ENCODE data around the gene UGT1A10.
A peak's percentile ranks its signal among the peaks of the same experiment; 100 is the strongest.

Gene UGT1A10

DNA sequence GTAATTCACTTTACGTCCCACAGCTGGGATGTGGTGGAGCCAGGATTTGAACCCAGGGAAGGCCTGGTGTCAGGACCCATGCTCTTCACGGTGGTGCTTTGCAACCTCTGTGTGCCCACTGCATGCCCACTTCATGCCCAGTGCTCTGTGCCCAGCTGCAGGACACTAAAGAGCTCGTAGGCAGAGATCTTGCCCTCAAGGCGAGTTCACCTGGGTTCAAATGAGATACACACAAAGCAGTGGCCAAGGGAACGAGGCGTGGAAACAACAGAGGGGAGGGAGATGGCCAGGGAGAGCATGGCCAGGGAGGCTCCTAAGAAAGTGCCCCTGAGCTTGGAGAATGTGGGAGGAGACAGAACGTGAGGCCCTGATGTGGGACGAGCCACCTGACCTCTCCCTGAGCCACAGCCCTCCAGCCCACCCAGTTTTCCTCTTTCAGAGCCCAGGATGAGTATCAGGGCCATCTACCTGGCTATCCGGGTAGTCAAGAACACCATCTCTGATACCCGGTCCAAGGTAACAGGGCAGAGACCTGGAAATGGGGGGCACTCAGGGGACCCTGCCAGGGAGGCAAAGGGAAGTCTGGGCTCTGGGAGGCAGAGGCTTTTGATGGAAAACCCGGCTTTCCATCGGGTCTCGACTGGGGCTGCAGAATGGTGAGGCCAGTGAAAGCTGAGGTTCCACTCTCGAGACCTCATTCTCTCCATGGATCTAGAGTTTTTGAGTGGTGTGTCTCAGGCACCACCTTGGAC is 162.3 kb downstream of the UGT1A10 start:
- no peak overlapping the region for H3K4me3 ChIP-seq (ENCODE audit: low read depth, low read length)
- TF ChIP-seq, protein P1, sequence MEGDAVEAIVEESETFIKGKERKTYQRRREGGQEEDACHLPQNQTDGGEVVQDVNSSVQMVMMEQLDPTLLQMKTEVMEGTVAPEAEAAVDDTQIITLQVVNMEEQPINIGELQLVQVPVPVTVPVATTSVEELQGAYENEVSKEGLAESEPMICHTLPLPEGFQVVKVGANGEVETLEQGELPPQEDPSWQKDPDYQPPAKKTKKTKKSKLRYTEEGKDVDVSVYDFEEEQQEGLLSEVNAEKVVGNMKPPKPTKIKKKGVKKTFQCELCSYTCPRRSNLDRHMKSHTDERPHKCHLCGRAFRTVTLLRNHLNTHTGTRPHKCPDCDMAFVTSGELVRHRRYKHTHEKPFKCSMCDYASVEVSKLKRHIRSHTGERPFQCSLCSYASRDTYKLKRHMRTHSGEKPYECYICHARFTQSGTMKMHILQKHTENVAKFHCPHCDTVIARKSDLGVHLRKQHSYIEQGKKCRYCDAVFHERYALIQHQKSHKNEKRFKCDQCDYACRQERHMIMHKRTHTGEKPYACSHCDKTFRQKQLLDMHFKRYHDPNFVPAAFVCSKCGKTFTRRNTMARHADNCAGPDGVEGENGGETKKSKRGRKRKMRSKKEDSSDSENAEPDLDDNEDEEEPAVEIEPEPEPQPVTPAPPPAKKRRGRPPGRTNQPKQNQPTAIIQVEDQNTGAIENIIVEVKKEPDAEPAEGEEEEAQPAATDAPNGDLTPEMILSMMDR (IDR thresholded peaks at IDR 0.05; ENCODE audit: low read depth, low read length): no peak
- TF ChIP-seq MYC (IDR thresholded peaks at IDR 0.05; ENCODE audit: low read depth, low read length) (no peak), POLR2A (IDR thresholded peaks at IDR 0.05; ENCODE audit: extremely low read depth, insufficient read length) (no peak)
- TF ChIP-seq, protein P2, sequence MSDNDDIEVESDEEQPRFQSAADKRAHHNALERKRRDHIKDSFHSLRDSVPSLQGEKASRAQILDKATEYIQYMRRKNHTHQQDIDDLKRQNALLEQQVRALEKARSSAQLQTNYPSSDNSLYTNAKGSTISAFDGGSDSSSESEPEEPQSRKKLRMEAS (IDR thresholded peaks at IDR 0.05; ENCODE audit: low read depth, low read length): no peak
- DNase-seq (ENCODE audit: low read depth): no peak

DNA sequence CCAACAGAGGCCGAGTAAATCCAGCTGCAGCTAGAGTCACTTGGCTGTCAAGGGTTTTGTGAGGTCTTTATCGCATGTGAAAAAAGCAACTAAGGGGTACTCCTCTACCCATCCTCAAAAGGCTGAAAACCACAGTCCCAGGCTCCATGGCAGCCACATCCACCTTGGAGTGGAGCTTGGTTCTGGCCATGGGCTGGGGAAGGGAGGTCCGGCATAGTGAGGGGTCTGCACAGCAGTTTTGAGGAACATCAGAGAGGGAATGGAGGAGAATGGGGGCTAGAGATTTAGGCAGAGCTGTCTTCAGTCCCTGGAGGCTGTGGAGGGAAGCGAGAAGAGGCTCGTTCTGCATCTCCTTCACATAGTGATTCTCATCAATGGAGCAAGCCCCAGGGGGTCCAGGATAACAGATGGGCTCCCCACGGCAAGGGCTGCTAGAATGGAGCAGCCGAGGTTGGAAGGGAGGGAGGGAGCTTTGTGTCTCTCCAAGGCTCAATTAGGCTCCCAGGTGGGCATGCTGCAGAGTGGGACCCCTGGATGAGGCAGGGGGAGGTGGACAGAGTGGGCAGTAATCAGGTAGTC is 162.9 kb downstream of the UGT1A10 start:
- no peak overlapping the region for H3K4me3 ChIP-seq (ENCODE audit: low read depth, low read length)
- TF ChIP-seq MYC (IDR thresholded peaks at IDR 0.05; ENCODE audit: low read depth, low read length): no peak
- TF ChIP-seq, protein P1 (IDR thresholded peaks at IDR 0.05; ENCODE audit: low read depth, low read length): no peak
- no peak for TF ChIP-seq POLR2A (IDR thresholded peaks at IDR 0.05; ENCODE audit: extremely low read depth, insufficient read length)
- TF ChIP-seq, protein P2 (IDR thresholded peaks at IDR 0.05; ENCODE audit: low read depth, low read length): no peak
- no peak for DNase-seq (ENCODE audit: low read depth)

DNA sequence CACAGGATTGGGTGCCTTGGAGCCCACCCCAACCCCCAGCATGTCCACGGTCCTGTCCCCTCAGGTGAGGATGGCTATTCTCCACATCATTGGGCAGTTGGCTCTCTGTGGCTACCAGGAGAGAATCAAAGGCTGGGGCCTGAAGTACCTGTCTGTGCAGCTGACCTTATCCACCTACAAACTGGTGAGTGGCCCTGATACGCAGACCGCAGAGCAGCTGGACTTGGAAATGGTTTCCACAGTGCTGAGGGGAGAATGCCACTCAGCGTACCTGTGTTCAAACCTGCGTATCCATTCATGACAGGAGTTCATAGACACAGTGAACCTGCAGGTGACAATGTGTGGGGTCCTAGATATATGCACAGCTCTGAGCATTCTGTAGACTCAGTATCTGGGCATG is 163.5 kb downstream of the UGT1A10 start:
- no peak for DNase-seq (ENCODE audit: low read depth)
- TF ChIP-seq, protein P2 (IDR thresholded peaks at IDR 0.05; ENCODE audit: low read depth, low read length): no peak
- no peak for TF ChIP-seq POLR2A (IDR thresholded peaks at IDR 0.05; ENCODE audit: extremely low read depth, insufficient read length)
- TF ChIP-seq MYC (IDR thresholded peaks at IDR 0.05; ENCODE audit: low read depth, low read length): no peak
- TF ChIP-seq, protein P1 (IDR thresholded peaks at IDR 0.05; ENCODE audit: low read depth, low read length): no peak
- H3K4me3 ChIP-seq (ENCODE audit: low read depth, low read length): no peak overlapping the region

DNA sequence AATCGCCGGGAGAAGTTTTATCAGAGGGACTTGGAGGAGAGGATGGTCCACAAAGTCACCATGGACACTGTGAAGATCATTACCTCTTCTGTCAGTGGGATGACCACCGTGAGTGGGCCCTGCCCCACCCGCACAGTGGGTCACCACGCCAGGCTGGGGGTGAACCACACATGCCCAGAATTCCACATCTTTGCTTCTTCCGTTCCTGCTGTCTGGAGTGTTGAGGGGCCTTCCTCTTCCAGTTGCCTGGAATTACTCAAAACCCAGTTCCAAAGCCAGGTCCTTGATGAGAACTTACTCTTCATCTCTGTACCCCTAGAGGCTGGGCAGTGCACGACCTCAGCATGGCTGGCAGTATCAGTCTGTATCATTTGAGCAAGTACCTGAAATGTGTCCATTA is 164.0 kb downstream of the UGT1A10 start:
- TF ChIP-seq MYC (IDR thresholded peaks at IDR 0.05; ENCODE audit: low read depth, low read length): no peak
- TF ChIP-seq, protein P2 (IDR thresholded peaks at IDR 0.05; ENCODE audit: low read depth, low read length): no peak
- TF ChIP-seq, protein P1 (IDR thresholded peaks at IDR 0.05; ENCODE audit: low read depth, low read length): no peak
- no peak for TF ChIP-seq POLR2A (IDR thresholded peaks at IDR 0.05; ENCODE audit: extremely low read depth, insufficient read length)
- no peak overlapping the region for H3K4me3 ChIP-seq (ENCODE audit: low read depth, low read length)
- DNase-seq (ENCODE audit: low read depth): no peak

DNA sequence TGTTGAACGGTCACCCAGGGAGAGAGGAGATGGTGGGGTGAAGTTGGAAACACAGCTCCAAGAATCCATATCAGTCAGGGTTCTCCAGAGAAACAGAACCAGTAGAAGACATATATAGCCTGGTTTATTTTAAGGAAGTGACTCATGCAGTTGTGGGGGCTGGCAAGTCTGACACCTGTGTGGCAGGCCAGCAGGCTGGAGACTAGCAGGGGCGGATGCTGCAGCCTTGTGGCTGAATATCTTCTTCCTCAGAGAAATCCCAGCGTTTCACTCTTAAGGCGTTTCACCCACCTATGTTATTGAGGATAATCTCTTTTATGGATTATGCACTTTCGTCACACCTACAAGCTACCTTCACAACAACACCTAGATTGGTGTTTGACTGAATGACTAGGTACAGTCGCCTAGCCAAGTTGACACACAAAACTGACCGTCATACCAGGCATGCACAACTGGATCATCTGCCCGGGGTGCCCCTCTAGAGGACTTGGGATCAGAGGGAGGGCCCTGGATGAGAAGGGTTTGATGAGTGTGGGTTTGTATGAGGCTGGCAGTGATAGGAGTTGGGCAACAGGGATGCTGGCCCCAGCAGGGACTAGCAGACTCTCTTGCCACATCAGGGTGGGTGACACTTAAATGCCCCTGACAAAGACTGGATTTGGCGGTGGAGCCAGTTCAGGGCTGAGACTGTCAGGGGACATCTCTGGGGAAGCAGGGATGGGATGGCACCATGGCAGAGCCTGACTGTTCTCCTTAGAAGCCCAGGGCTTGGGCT is 165.3 kb downstream of the UGT1A10 start:
- no peak overlapping the region for H3K4me3 ChIP-seq (ENCODE audit: low read depth, low read length)
- TF ChIP-seq, protein P2 (IDR thresholded peaks at IDR 0.05; ENCODE audit: low read depth, low read length): no peak
- TF ChIP-seq POLR2A (IDR thresholded peaks at IDR 0.05; ENCODE audit: extremely low read depth, insufficient read length) (no peak), MYC (IDR thresholded peaks at IDR 0.05; ENCODE audit: low read depth, low read length) (no peak)
- DNase-seq (ENCODE audit: low read depth): peak; percentile 24
